Mononuclear cell (primary cell): ENCODE data around the gene RHEB. TPM values are rescaled to one million over a fixed set of nuclear protein-coding genes. Genes with fewer than 3 reads are reported as not detected.

Experiments
- H3K27me3 ChIP-seq: 2 replicates; pipeline ENCODE4 v1.6.0; 2011; ENCODE audit warnings: low read length, control low read depth; ENCODE audit not compliant: insufficient read depth
- H3K4me1 ChIP-seq: 2 replicates; pipeline ENCODE4 v1.5.1; 2011; ENCODE audit warnings: mild to moderate bottlenecking, low read length, control low read depth; ENCODE audit not compliant: insufficient read depth
- H3K4me3 ChIP-seq: 2 replicates; pipeline ENCODE4 v1.5.1; 2011; ENCODE audit warnings: mild to moderate bottlenecking, low read length, moderate library complexity
- H3K9me3 ChIP-seq: 2 replicates; pipeline ENCODE4 v1.5.1; 2011; ENCODE audit warnings: low read depth, mild to moderate bottlenecking, control low read depth, low read length
- total RNA-seq: library from RNA; depleted of rRNA; stranded (reverse); fragments of >200 nt; gene quantifications from one replicate; pipeline ENCODE4 v1.2.3, GENCODE V29; 2012

RHEB gene
- total RNA-seq, 1 donor = 51.0 TPM

DNA sequence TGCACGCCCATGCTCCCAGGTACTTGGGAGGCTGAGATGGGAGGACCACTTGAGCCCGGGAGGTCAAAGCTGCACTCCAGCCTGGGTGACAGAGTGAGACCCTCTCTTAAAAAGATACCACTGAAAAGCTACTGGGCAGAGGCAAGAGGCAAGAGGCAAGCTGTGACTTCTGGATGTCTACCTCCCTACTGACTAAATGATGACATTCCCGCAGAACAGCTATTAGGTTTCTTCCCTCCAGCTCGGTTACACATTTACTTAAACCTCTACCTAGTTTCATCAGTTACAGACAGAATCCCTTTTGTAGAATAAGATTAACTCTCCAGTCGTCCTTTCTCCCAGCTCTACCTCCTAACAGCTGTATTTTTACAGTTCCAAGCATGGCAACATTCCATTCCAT lies 21.2 kb downstream of the RHEB start:
- Histone ChIP-seq H3K4me3 (no peak overlapping the region), H3K9me3 (no peaks in the 10 kb centered on the region), H3K4me1 (peaks cover 14% of the 10 kb centered on the region), H3K27me3 (no peaks in the 10 kb centered on the region)

- H3K4me3 ChIP-seq = no peak overlapping the region
- H3K4me1 ChIP-seq = peaks cover 10% of the 10 kb centered on the region
Measured at GRCh38 chr7:151497306-151497871, 22.3 kb downstream of the RHEB start.

DNA sequence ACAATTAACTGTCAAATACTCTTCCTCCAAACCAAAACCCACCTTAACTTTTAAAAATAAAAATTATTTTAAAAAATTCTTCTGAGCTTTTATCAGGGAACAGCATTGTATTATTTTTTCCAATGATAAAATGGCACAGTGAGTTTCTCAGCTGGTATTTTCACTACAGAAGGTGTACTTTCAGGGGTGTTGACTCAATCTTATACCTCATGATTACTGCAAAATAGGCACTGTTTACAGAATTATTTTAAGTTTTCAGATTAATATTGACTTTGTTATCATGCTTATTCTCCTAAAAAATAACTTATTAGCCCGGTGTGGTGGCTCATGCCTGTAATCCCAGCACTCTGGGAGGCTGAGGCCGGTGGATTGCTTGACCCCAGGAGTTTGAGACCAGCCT lies 24.3 kb downstream of the RHEB start:
- Histone ChIP-seq H3K4me3 (no peak overlapping the region), H3K27me3 (no peaks in the 10 kb centered on the region), H3K9me3 (no peaks in the 10 kb centered on the region), H3K4me1 (peaks cover 11% of the 10 kb centered on the region)

More at GRCh38 chr7:151497306-151497871, 22.3 kb downstream of the RHEB start:
- Histone ChIP-seq H3K9me3 (no peaks in the 10 kb centered on the region), H3K27me3 (no peaks in the 10 kb centered on the region)

DNA sequence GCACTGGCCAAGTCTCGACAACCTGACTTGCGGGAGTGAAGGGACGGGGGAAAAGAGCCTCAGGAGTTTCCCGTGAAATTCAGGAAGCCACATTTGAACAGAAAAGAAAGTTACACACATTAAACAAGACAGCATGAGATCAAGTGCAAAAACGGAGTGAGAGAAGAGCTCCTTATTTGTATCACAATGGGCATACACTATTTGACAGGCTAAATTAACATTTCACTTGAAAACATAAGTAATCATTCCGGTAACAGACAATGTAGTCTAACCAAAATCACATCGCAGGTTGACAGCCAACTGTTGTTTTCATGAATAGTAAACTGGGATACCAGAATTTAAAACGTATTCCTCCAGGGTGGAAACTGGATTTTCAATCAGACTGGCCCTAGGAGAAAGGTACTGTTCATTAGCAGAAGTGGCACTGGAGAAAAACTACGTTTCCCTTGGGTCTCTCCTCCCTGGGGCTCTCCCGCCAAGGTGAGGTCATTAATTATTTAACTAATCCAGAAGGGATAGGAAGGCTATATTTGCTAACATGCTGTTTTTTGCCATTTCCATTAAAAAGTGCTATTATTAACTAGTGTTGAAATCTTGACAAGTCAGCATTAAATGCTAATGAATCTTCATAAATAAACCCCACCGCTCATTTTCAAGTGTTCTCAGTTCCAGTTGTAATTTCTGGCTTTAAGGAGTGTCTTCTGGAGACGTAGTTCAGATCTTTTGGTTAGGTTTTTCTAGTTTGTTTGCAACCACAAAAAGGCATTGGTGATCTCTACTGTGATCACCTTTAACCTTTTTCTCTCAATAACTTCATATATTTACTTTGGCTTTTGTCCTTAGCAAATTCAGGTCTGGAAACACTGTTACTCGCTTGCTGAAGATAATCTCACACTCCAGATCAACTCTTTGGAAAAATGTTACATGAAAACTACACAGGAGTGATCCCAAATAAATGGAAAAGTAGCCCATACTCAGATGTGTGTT lies 25.1 kb downstream of the RHEB start:
- Histone ChIP-seq H3K4me1 (peaks cover 10% of the 10 kb centered on the region), H3K4me3 (no peak overlapping the region), H3K9me3 (no peaks in the 10 kb centered on the region), H3K27me3 (no peaks in the 10 kb centered on the region)

DNA sequence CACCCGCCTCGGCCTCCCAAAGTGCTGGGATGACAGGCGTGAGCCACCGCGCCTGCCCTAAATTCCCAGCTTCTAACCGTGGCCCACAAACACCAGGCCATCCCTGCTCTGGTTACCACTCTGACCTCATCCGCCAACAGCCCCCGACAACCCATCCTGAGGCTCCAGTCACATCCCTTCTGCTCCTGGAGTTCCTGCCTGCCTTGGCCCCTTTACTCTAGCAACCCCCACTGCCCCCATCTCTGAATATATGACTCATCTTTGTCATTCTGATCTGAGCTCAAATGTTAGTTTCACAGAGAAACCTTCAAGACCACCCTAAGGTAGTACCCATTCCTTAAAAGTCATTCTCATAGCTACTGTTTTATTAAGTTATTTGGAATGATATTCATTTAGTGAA lies 26.6 kb downstream of the RHEB start:
- Histone ChIP-seq H3K27me3 (no peaks in the 10 kb centered on the region), H3K4me3 (no peak overlapping the region), H3K9me3 (no peaks in the 10 kb centered on the region), H3K4me1 (peaks cover 10% of the 10 kb centered on the region)

- Histone ChIP-seq H3K4me3 (no peak overlapping the region), H3K4me1 (peaks cover 10% of the 10 kb centered on the region), H3K9me3 (no peaks in the 10 kb centered on the region), H3K27me3 (no peaks in the 10 kb centered on the region)
Measured at GRCh38 chr7:151491859-151492258, 27.8 kb downstream of the RHEB start.

DNA sequence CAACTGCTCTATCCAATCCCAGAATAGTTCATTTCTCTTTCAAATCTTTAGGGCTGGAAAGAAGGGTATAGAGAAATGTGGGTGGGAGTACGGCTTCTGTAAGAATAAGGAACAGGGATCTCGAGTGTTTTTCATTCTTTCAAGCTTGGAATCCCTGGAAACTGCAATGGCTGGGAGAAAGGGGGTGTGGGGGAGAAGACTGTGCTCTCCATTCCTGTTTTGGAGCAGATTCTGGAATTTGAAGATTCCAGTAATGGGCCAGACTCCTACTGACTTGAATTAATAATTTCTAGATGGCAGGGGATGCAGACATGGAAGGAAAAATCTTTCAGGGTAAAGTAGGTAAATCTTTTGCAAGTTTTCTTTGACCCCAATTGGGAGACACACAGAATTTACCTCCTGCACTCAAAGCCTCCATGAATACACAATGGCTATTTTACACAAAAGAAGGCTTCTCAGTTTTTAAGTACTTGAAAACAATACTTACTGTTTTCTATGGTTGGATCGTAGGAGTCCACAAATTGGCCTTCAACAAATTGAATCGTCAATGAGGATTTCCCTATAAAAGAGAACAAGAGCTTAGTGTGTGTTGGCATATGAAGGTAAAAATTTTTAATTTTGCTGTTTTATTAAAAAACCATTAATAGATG lies 29.1 kb downstream of the RHEB start:
- H3K27me3 ChIP-seq = no peaks in the 10 kb centered on the region
- no peaks in the 10 kb centered on the region for H3K9me3 ChIP-seq
- H3K4me3 ChIP-seq = no peak overlapping the region
- H3K4me1 ChIP-seq = peaks cover 20% of the 10 kb centered on the region

- H3K4me3 ChIP-seq = no peak overlapping the region
- no peaks in the 10 kb centered on the region for H3K27me3 ChIP-seq
- no peaks in the 10 kb centered on the region for H3K9me3 ChIP-seq
- peaks cover 25% of the 10 kb centered on the region for H3K4me1 ChIP-seq
Measured at GRCh38 chr7:151489498-151489897, 30.2 kb downstream of the RHEB start.

- Histone ChIP-seq H3K9me3 (no peaks in the 10 kb centered on the region), H3K4me3 (no peak overlapping the region), H3K4me1 (peaks cover 20% of the 10 kb centered on the region), H3K27me3 (no peaks in the 10 kb centered on the region)
Measured at GRCh38 chr7:151488096-151488495, 31.6 kb downstream of the RHEB start.

GRCh38 chr7:151487228-151487627 lies 32.5 kb downstream of the RHEB start:
- Histone ChIP-seq H3K27me3 (no peaks in the 10 kb centered on the region), H3K9me3 (no peaks in the 10 kb centered on the region), H3K4me1 (peaks cover 18% of the 10 kb centered on the region), H3K4me3 (no peak overlapping the region)

GRCh38 chr7:151486074-151486473 lies 33.6 kb downstream of the RHEB start:
- Histone ChIP-seq H3K27me3 (no peaks in the 10 kb centered on the region), H3K9me3 (no peaks in the 10 kb centered on the region), H3K4me1 (peaks cover 16% of the 10 kb centered on the region), H3K4me3 (no peak overlapping the region)

DNA sequence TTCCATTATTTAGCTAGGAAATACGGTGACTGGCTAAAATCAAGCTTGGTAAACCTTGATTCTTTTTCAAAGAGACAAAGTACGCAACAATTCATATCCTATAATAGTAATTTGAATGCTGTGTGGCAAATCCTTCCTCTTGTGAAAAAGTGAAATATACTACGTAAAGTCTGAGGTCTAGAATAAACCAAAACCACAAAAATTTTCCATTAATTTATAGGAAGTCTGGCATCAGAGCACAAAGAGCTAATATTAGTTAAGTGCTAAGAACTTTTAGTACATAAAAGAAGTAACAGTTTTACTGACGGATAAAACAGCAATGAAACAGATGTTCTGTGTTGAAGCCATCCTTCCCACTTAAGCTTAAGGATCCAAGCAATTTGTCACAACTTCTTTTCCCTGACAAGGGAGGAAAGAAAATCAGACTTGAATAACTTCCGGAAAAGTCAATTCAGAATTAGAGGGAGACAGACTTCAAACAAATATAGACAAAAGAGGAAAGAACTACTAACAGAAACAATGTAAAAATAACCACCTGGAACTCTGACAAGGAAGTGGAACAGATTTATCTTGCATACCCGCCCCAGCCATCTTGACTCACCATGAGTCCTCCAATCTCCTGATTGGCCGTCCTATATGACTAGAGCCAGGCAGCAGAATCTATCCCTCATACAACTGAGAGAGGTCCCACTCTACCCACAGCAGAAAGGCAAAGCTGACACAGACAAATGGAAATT lies 34.6 kb downstream of the RHEB start:
- Histone ChIP-seq H3K4me3 (no peak overlapping the region), H3K4me1 (peaks cover 16% of the 10 kb centered on the region), H3K27me3 (no peaks in the 10 kb centered on the region), H3K9me3 (no peaks in the 10 kb centered on the region)

DNA sequence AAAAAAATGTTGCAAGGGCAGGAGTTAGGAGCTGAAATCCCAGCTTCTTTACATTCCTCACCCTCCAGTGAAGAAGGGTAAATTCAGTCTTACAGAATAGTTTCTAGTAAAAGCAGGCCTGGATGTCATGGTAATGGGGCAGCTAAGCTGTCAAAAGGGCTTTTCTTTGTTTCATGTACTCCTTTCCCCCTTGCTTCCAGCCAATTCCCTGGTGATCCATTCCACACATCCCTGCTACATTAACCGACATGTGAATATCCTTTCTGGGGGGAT lies 36.0 kb downstream of the RHEB start:
- Histone ChIP-seq H3K4me3 (no peak overlapping the region), H3K27me3 (no peaks in the 10 kb centered on the region), H3K4me1 (peaks cover 16% of the 10 kb centered on the region), H3K9me3 (no peaks in the 10 kb centered on the region)

- no peaks in the 10 kb centered on the region for H3K9me3 ChIP-seq
- no peak overlapping the region for H3K4me3 ChIP-seq
- H3K4me1 ChIP-seq = peaks cover 16% of the 10 kb centered on the region
- no peaks in the 10 kb centered on the region for H3K27me3 ChIP-seq
Measured at GRCh38 chr7:151482883-151483710, 36.6 kb downstream of the RHEB start.
